ENCODE data around the gene ADAM11. TPM values are rescaled to one million over a fixed set of nuclear protein-coding genes. Genes with fewer than 3 reads are reported as not detected.
A peak's percentile ranks its signal among the peaks of the same experiment; 100 is the strongest.

The ADAM11 gene
- total and polyA plus RNA-seq, 2 of the 8 experiments (the other 6 are each of a cell fraction or from before 2014, with no cell fraction given) = 2.3 to 2.9 TPM

DNA sequence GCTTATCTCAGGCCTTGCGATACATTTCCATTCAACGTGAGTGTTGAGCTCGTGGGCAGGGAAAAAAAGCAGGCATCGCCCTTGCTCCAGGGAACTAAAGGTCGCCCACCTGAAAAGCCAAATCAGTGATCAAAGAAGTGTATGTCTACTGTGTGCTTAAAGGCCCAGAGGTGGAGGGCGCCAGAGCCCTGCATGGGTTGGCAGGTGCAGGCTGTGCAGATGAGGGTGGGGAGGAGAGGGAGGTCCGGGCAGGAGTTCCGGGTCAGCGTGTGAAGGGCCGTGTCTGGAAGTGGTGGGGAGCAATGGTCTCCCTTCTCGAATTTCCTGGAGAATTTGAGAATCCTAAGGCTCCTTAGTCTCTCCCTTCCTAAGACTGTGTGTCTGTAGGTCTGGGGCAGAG lies 7.2 kb downstream of the ADAM11 start:
- Histone ChIP-seq H3K14ac (ENCODE audit: insufficient read length) (no peak overlapping the region), H3K23me2 (ENCODE audit: low read depth, low read length) (no peaks in the 10 kb centered on the region), H3K56ac (replicated peaks; ENCODE audit: insufficient read length, low read depth, low read length) (no peak overlapping the region), H3K79me1 (ENCODE audit: low read depth, low read length) (no peaks in the 10 kb centered on the region), H3K4me3 (ENCODE audit: extremely low read depth in 1 of 4, insufficient read depth in 2 of 4, low read depth in 3 of 4, low read length in 4 of 4) (no peak overlapping the region), H3K9ac (replicated peaks in 1 of 4; ENCODE audit: extremely low read depth in 1 of 4, low read depth in 3 of 4, low read length in 3 of 4) (no peak overlapping the region), H3K4me1 (replicated peaks in 1 of 4; ENCODE audit: control insufficient read depth in 3 of 4, insufficient read depth in 4 of 4, low read length in 3 of 4) (peaks cover 0 to 15% (median 6%) of the 10 kb centered on the region in 4 experiments; a peak in 6 of 7 replicates), H3K4me2 (ENCODE audit: insufficient read depth in 1 of 2, low read depth in 2 of 2, low read length in 2 of 2) (no peak overlapping the region), H2BK5ac (ENCODE audit: low read depth, low read length) (no peak overlapping the region), H4K91ac (replicated peaks; ENCODE audit: insufficient read length, low read length) (no peak overlapping the region), H4K5ac (ENCODE audit: insufficient read length, low read depth, low read length) (no peak overlapping the region), H2AK5ac (ENCODE audit: low read depth, low read length) (no peak overlapping the region), H3K27ac (ENCODE audit: low read depth, low read length) (no peak overlapping the region), H2BK120ac (replicated peaks; ENCODE audit: low read depth, low read length) (no peak overlapping the region), H2BK20ac (ENCODE audit: low read length) (no peak overlapping the region), H4K20me1 (replicated peaks in 1 of 2; ENCODE audit: control insufficient read depth in 1 of 2, insufficient read depth in 2 of 2, low read length in 2 of 2) (peaks cover 0 to 2% of the 10 kb centered on the region in 2 experiments), H3K4ac (replicated peaks; ENCODE audit: insufficient read length, low read depth, low read length) (no peak overlapping the region), H3K36me3 (ENCODE audit: control insufficient read depth in 2 of 4, insufficient read depth in 4 of 4, low read length in 3 of 4) (no peaks in the 10 kb centered on the region), H3K23ac (ENCODE audit: insufficient read length) (no peak overlapping the region), H3K79me2 (ENCODE audit: control insufficient read depth in 1 of 2, insufficient read depth in 2 of 2, low read length in 2 of 2) (no peaks in the 10 kb centered on the region), H3K18ac (ENCODE audit: extremely low read depth, low read length) (no peak overlapping the region), H3K27me3 (replicated peaks in 1 of 4; ENCODE audit: control insufficient read depth in 3 of 4, extremely low read depth in 1 of 4, insufficient read depth in 3 of 4, low read length in 3 of 4) (peaks cover 0 to 5% (median 1%) of the 10 kb centered on the region in 4 experiments; a peak in 2 of 7 replicates), H2AFZ (ENCODE audit: low read length) (no peak overlapping the region), H3K9me3 (ENCODE audit: insufficient read depth in 2 of 2, low read depth in 1 of 2, low read length in 1 of 2) (no peaks in the 10 kb centered on the region), H2BK15ac (ENCODE audit: low read length) (no peak overlapping the region), H4K8ac (ENCODE audit: extremely low read depth, insufficient read depth, low read length) (no peak overlapping the region), H2BK12ac (ENCODE audit: low read depth, low read length) (no peak overlapping the region)
- DNase-seq (ENCODE audit: low read depth in 1 of 2, low spot score in 2 of 2) (no peak), FAIRE-seq (no peak)
- no peak for TF ChIP-seq JUND (IDR thresholded peaks at IDR 0.05; ENCODE audit: low read length)
- TF ChIP-seq, protein P1, sequence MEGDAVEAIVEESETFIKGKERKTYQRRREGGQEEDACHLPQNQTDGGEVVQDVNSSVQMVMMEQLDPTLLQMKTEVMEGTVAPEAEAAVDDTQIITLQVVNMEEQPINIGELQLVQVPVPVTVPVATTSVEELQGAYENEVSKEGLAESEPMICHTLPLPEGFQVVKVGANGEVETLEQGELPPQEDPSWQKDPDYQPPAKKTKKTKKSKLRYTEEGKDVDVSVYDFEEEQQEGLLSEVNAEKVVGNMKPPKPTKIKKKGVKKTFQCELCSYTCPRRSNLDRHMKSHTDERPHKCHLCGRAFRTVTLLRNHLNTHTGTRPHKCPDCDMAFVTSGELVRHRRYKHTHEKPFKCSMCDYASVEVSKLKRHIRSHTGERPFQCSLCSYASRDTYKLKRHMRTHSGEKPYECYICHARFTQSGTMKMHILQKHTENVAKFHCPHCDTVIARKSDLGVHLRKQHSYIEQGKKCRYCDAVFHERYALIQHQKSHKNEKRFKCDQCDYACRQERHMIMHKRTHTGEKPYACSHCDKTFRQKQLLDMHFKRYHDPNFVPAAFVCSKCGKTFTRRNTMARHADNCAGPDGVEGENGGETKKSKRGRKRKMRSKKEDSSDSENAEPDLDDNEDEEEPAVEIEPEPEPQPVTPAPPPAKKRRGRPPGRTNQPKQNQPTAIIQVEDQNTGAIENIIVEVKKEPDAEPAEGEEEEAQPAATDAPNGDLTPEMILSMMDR (IDR thresholded peaks at IDR 0.05; ENCODE audit: control extremely low read depth in 1 of 3, insufficient read depth in 1 of 3, low read depth in 1 of 3, low read length in 3 of 3) = peak in 2 of 3 experiments; percentile 6 to 23; a peak in 1 of 4 replicates
- TF ChIP-seq RAD21 (IDR thresholded peaks at IDR 0.05 in 1 of 2, conservative IDR thresholded peaks at IDR 0.05 in 1 of 2; ENCODE audit: low read depth in 2 of 2, low read length in 2 of 2) = peak; percentile 23 to 41; a peak in 3 of 4 replicates
- 85% methylated on average over 11 of the region's 11 CpGs; no CpG with 5 or more reads in 1 of the 2 experiments for WGBS, 2 experiments (ENCODE audit: extremely low coverage in 1 of 2, insufficient coverage in 1 of 2, insufficient read length in 1 of 2, insufficient replicate concordance in 2 of 2, low coverage in 1 of 2, low lambda C conversion rate in 2 of 2, missing lambda C conversion rate in 1 of 2)
- ChIA-PET POLR2A (ENCODE audit: partially characterized antibody) (interaction anchor here (1.0 kb wide), 2 partner anchors 9 to 82 kb away, joined by 3 to 5 read pairs; partner anchors contain the start of gene HIGD1B), CTCF (ENCODE audit: partially characterized antibody) (interaction anchor here (0.6 to 26.7 kb wide), 6 partner anchors 9 to 92 kb away, joined by 3 to 577 read pairs (median 5); partner anchors contain the start of gene HIGD1B)

Data from H1 (cell line).